ENCODE measurements around the gene FERMT3. TPM values are rescaled to one million over a fixed set of nuclear protein-coding genes. Genes with fewer than 3 reads are reported as not detected.
A peak's percentile ranks its signal among the peaks of the same experiment; 100 is the strongest.

The FERMT3 gene
- total RNA-seq, 1 experiment from 2014 or later = 0.80 TPM

GRCh38 chr11:64178951-64179639 lies 27.4 kb upstream of the FERMT3 start:
- Histone ChIP-seq H3K27me3 (ENCODE audit: control insufficient read depth, insufficient read depth, low read length) (no peaks in the 10 kb centered on the region), H3K4me3 (ENCODE audit: insufficient read depth, low read depth, low read length) (no peak overlapping the region), H3K36me3 (replicated peaks; ENCODE audit: control insufficient read depth, insufficient read depth, low read length) (0 out of 2 replicates have a peak, but pooled peaks cover 2% of the 10 kb centered on the region)
- DNase-seq = no peak

GRCh38 chr11:64180891-64181290 lies 25.6 kb upstream of the FERMT3 start:
- DNase-seq = no peak
- 0 out of 2 replicates have a peak, but pooled peaks cover 2% of the 10 kb centered on the region for H3K36me3 ChIP-seq (replicated peaks; ENCODE audit: control insufficient read depth, insufficient read depth, low read length)
- H3K4me3 ChIP-seq (ENCODE audit: insufficient read depth, low read depth, low read length) = no peak overlapping the region
- H3K27me3 ChIP-seq (ENCODE audit: control insufficient read depth, insufficient read depth, low read length) = no peaks in the 10 kb centered on the region

GRCh38 chr11:64181506-64182411 lies 24.8 kb upstream of the FERMT3 start:
- H3K4me3 ChIP-seq (ENCODE audit: insufficient read depth, low read depth, low read length) = no peak overlapping the region

GRCh38 chr11:64183890-64184289 lies 22.6 kb upstream of the FERMT3 start:
- H3K27me3 ChIP-seq (ENCODE audit: control insufficient read depth, insufficient read depth, low read length) = no peaks in the 10 kb centered on the region
- H3K4me3 ChIP-seq (ENCODE audit: insufficient read depth, low read depth, low read length) = no peak overlapping the region
- DNase-seq = no peak
- peaks cover 4% of the 10 kb centered on the region for H3K36me3 ChIP-seq (replicated peaks; ENCODE audit: control insufficient read depth, insufficient read depth, low read length)

More at GRCh38 chr11:64181506-64182411, 24.8 kb upstream of the FERMT3 start:
- peak; percentile 85 for DNase-seq
- 0 out of 2 replicates have a peak, but pooled peaks cover 2% of the 10 kb centered on the region for H3K36me3 ChIP-seq (replicated peaks; ENCODE audit: control insufficient read depth, insufficient read depth, low read length)
- no peaks in the 10 kb centered on the region for H3K27me3 ChIP-seq (ENCODE audit: control insufficient read depth, insufficient read depth, low read length)

GRCh38 chr11:64185175-64185692 lies 21.3 kb upstream of the FERMT3 start:
- H3K27me3 ChIP-seq (ENCODE audit: control insufficient read depth, insufficient read depth, low read length) = no peaks in the 10 kb centered on the region
- H3K36me3 ChIP-seq (replicated peaks; ENCODE audit: control insufficient read depth, insufficient read depth, low read length) = peaks cover 2% of the 10 kb centered on the region
- H3K4me3 ChIP-seq (ENCODE audit: insufficient read depth, low read depth, low read length) = peak overlapping the region; percentile 82
- DNase-seq = no peak

GRCh38 chr11:64185693-64186491 lies 20.6 kb upstream of the FERMT3 start, which contains the start of gene STIP1:
Gene STIP1 (plus strand): TSS chr11:64186171. CDS start chr11:64186262, 91 bp downstream.
- DNase-seq = peak; percentile 100
- H3K36me3 ChIP-seq (replicated peaks; ENCODE audit: control insufficient read depth, insufficient read depth, low read length) = peaks cover 2% of the 10 kb centered on the region
- peak within 1 kb of the TSS; percentile 82 for H3K4me3 ChIP-seq (ENCODE audit: insufficient read depth, low read depth, low read length)
- no peaks in the 10 kb centered on the region for H3K27me3 ChIP-seq (ENCODE audit: control insufficient read depth, insufficient read depth, low read length)

GRCh38 chr11:64186492-64187165 lies 19.9 kb upstream of the FERMT3 start:
- H3K4me3 ChIP-seq (ENCODE audit: insufficient read depth, low read depth, low read length) = no peak overlapping the region
- no peak for DNase-seq
- no peaks in the 10 kb centered on the region for H3K27me3 ChIP-seq (ENCODE audit: control insufficient read depth, insufficient read depth, low read length)
- peaks cover 2% of the 10 kb centered on the region for H3K36me3 ChIP-seq (replicated peaks; ENCODE audit: control insufficient read depth, insufficient read depth, low read length)

- Histone ChIP-seq H3K36me3 (replicated peaks; ENCODE audit: control insufficient read depth, insufficient read depth, low read length) (peaks cover 45% of the 10 kb centered on the region), H3K27me3 (ENCODE audit: control insufficient read depth, insufficient read depth, low read length) (no peaks in the 10 kb centered on the region), H3K4me3 (ENCODE audit: insufficient read depth, low read depth, low read length) (no peak overlapping the region)
- DNase-seq = no peak
Observed at GRCh38 chr11:64192434-64192833, 14.1 kb upstream of the FERMT3 start.

- no peak for DNase-seq
- H3K4me3 ChIP-seq (ENCODE audit: insufficient read depth, low read depth, low read length) = no peak overlapping the region
- no peaks in the 10 kb centered on the region for H3K27me3 ChIP-seq (ENCODE audit: control insufficient read depth, insufficient read depth, low read length)
- peaks cover 65% of the 10 kb centered on the region for H3K36me3 ChIP-seq (replicated peaks; ENCODE audit: control insufficient read depth, insufficient read depth, low read length)
Observed at GRCh38 chr11:64196626-64197025, 9.9 kb upstream of the FERMT3 start.

- no peaks in the 10 kb centered on the region for H3K27me3 ChIP-seq (ENCODE audit: control insufficient read depth, insufficient read depth, low read length)
- H3K36me3 ChIP-seq (replicated peaks; ENCODE audit: control insufficient read depth, insufficient read depth, low read length) = peaks cover 70% of the 10 kb centered on the region
- no peak overlapping the region for H3K4me3 ChIP-seq (ENCODE audit: insufficient read depth, low read depth, low read length)
- DNase-seq = no peak
Observed at GRCh38 chr11:64198511-64198910, 8.0 kb upstream of the FERMT3 start.

- no peaks in the 10 kb centered on the region for H3K27me3 ChIP-seq (ENCODE audit: control insufficient read depth, insufficient read depth, low read length)
- peaks cover 55% of the 10 kb centered on the region for H3K36me3 ChIP-seq (replicated peaks; ENCODE audit: control insufficient read depth, insufficient read depth, low read length)
- DNase-seq = no peak
- H3K4me3 ChIP-seq (ENCODE audit: insufficient read depth, low read depth, low read length) = no peak overlapping the region
Observed at GRCh38 chr11:64201543-64201942, 5.0 kb upstream of the FERMT3 start.

- H3K4me3 ChIP-seq (ENCODE audit: insufficient read depth, low read depth, low read length) = no peak overlapping the region
- H3K36me3 ChIP-seq (replicated peaks; ENCODE audit: control insufficient read depth, insufficient read depth, low read length) = peaks cover 42% of the 10 kb centered on the region
- no peaks in the 10 kb centered on the region for H3K27me3 ChIP-seq (ENCODE audit: control insufficient read depth, insufficient read depth, low read length)
- DNase-seq = no peak
Observed at GRCh38 chr11:64202992-64203391, 3.5 kb upstream of the FERMT3 start.

GRCh38 chr11:64203421-64204079 lies 3.0 kb upstream of the FERMT3 start:
- H3K4me3 ChIP-seq (ENCODE audit: insufficient read depth, low read depth, low read length) = no peak overlapping the region
- no peak for DNase-seq
- no peaks in the 10 kb centered on the region for H3K27me3 ChIP-seq (ENCODE audit: control insufficient read depth, insufficient read depth, low read length)
- peaks cover 38% of the 10 kb centered on the region for H3K36me3 ChIP-seq (replicated peaks; ENCODE audit: control insufficient read depth, insufficient read depth, low read length)
